Pancreas (tissue), 10 donors: ENCODE data around the gene DENND6B. TPM values are rescaled to one million over a fixed set of nuclear protein-coding genes. Genes with fewer than 3 reads are reported as not detected.
A peak's percentile ranks its signal among the peaks of the same experiment; 100 is the strongest.

Experiments used
- ATAC-seq, 4 donors: fragments of 200-7000 bp; cut with Tn5 transposase; one replicate each; pipeline versions ENCODE4 v1.8.0 to v1.9.1; 2020; ENCODE audit warnings: mild to moderate bottlenecking in 4 of 4, moderate library complexity in 4 of 4
- DNase-seq, 6 donors: peaks; one replicate each; pipeline ENCODE4 v3.0.0-alpha.2; 2020
- FAIRE-seq: peaks from 2 replicates; lab custom pipeline; 2012; peaks lifted over from hg19 to GRCh38; lab: Jason Lieb, UNC
- H3K27ac ChIP-seq, 4 donors: fragments of 200-600 bp; sonication (generic); 1 replicate in 3 of 4; 2 replicates in 1 of 4; pipeline versions ENCODE4 v1.5.0 to v1.8.0; 2020
- H3K27me3 ChIP-seq, 4 donors: fragments of 200-600 bp; one replicate each; pipeline ENCODE4 v1.8.0; 2021
- H3K36me3 ChIP-seq, 3 donors: fragments of 200-600 bp; sonication (generic) in 1 of 3; one replicate each; pipeline versions ENCODE4 v1.5.0 to v1.8.0; 2020 to 2021
- H3K4me1 ChIP-seq, 3 donors: fragments of 200-600 bp; one replicate each; pipeline ENCODE4 v1.8.0; 2021
- H3K4me3 ChIP-seq, 4 donors: fragments of 200-600 bp; sonication (generic) in 2 of 4; one replicate each; pipeline versions ENCODE4 v1.5.0 to v1.8.0; 2020 to 2021
- H3K9me3 ChIP-seq, 4 donors: fragments of 200-600 bp; one replicate each; pipeline ENCODE4 v1.8.0; 2021
- CTCF ChIP-seq, 4 donors: fragments of 200-600 bp; sonication (generic) in 3 of 4; IDR thresholded peaks; one replicate each; pipeline versions ENCODE4 v1.5.0 to v1.8.0; 2021; ENCODE audit warnings: antibody characterized with exemption in 4 of 4
- WGBS, 2 donors: extraction: QIAGEN DNeasy Blood & Tissue Kit; methylation state at CpG; one replicate each; pipeline ENCODE4 v1.1.7; 2013; 5-methylcytosine and 5-hydroxymethylcytosine counted together
- intact Hi-C, 3 donors: fragments of 100-400 bp; cut with DNase I; formaldehyde crosslinking; loops; one replicate each; pipeline versions ENCODE4 v1.11.1 to v1.14.2; 2022
- polyA plus RNA-seq, 2 donors: library from polyadenylated mRNA; stranded (reverse); fragments of 200-250 nt; gene quantifications; one replicate each; pipeline ENCODE4 v1.2.3, GENCODE V29; 2013
- total RNA-seq, 6 donors: library from RNA; stranded (reverse); fragmentation: NEBNext Ultra II Directional in 4 of 6; extraction: Animal tissue kit (Norgen Biotek cat#: 25700) in 4 of 6; gene quantifications; one replicate each; pipeline versions ENCODE4 v1.2.1 to v1.2.4, GENCODE V29; 2021 to 2023
- donor health status: healthy with polysubstance abuse.
- donor health status: DM: no; HTN: no; CAD: no; lungs with moderate emphysema.
- donor health status: DM: no; HTN: no; CAD: no.
- donor health status: control.
- donor health status: control.
- donor health status: Bipolar disorder and iron deficiency.
- donor health status: DM: yes; HTN: yes; CAD: no.
- donor health status: DM: no; HTN: no; CAD: no.
- donor health status: DM: no; HTN: no; CAD: no.
- donor health status: DM: yes; HTN: yes; CAD: no.

The DENND6B gene
- total and polyA plus RNA-seq, 8 donors = 4.3 to 25.3 (median 6.2) TPM

GRCh38 chr22:50307890-50308596 lies 18.8 kb downstream of the DENND6B start:
- intact Hi-C loops = no loop called here
- WGBS, 2 donors = 52 to 64% methylated on average over 11 to 19 of the region's 19 CpGs

GRCh38 chr22:50306753-50307749 lies 19.8 kb downstream of the DENND6B start, which contains the start of gene PLXNB2:
Gene PLXNB2 (minus strand): TSS chr22:50307646. CDS start chr22:50290584, 17,062 bp downstream.
- no peak for FAIRE-seq
- 0 to 1% methylated on average over 64 to 103 of the region's 105 CpGs for WGBS, 2 donors

More at GRCh38 chr22:50307890-50308596, 18.8 kb downstream of the DENND6B start:
- peak overlapping the region; percentile 26 to 64 (median 36) for H3K27ac ChIP-seq
- H3K4me3 ChIP-seq = no peak overlapping the region
- ATAC-seq (peak in 1 of 4 donors; percentile 0), DNase-seq (peak in 5 of 6 donors; percentile 40 to 87 (median 56)), FAIRE-seq (no peak)
- H3K36me3 ChIP-seq = no peaks in the 10 kb centered on the region
- no peaks in the 10 kb centered on the region for H3K9me3 ChIP-seq
- no peak for TF ChIP-seq CTCF (IDR thresholded peaks at IDR 0.05)
- no peaks in the 10 kb centered on the region for H3K27me3 ChIP-seq
- peaks cover 9 to 25% (median 10%) of the 10 kb centered on the region in 3 donors for H3K4me1 ChIP-seq

GRCh38 chr22:50305923-50306566 lies 20.8 kb downstream of the DENND6B start:
- TF ChIP-seq CTCF (IDR thresholded peaks at IDR 0.05) = no peak
- WGBS, 2 donors = 4% methylated on average over 21 of the region's 21 CpGs
- H3K4me3 ChIP-seq = peak overlapping the region; percentile 84 to 93 (median 88)
- H3K27me3 ChIP-seq = no peaks in the 10 kb centered on the region
- H3K4me1 ChIP-seq = peaks cover 9 to 41% (median 10%) of the 10 kb centered on the region in 3 donors
- no peaks in the 10 kb centered on the region for H3K36me3 ChIP-seq
- H3K27ac ChIP-seq = peak overlapping the region; percentile 78 to 88 (median 82)
- DNase-seq = peak; percentile 75 to 94 (median 88)
- FAIRE-seq = no peak
- intact Hi-C loops = no loop called here
- no peaks in the 10 kb centered on the region for H3K9me3 ChIP-seq
- ATAC-seq = peak; percentile 54 to 75 (median 71)

More at GRCh38 chr22:50306753-50307749, 19.8 kb downstream of the DENND6B start, which contains the start of gene PLXNB2:
- H3K27me3 ChIP-seq = no peaks in the 10 kb centered on the region
- TF ChIP-seq CTCF (IDR thresholded peaks at IDR 0.05) = no peak
- peak within 1 kb of the TSS; percentile 84 to 93 (median 88) for H3K4me3 ChIP-seq
- DNase-seq (peak; percentile 80 to 94 (median 88)), ATAC-seq (peak; percentile 55 to 76 (median 64))
- H3K27ac ChIP-seq = peak within 1 kb of the TSS; percentile 78 to 88 (median 82)
- H3K36me3 ChIP-seq = no peaks in the 10 kb centered on the region
- intact Hi-C loops = no loop called here
- no peaks in the 10 kb centered on the region for H3K9me3 ChIP-seq
- H3K4me1 ChIP-seq = peaks cover 9 to 35% (median 10%) of the 10 kb centered on the region in 3 donors

- Histone ChIP-seq H3K27ac (peak overlapping the region; percentile 78 to 88 (median 82)), H3K27me3 (no peaks in the 10 kb centered on the region), H3K4me3 (peak overlapping the region in 3 of 4 donors; percentile 88 to 93 (median 88)), H3K9me3 (no peaks in the 10 kb centered on the region), H3K4me1 (peaks cover 9 to 47% (median 14%) of the 10 kb centered on the region in 3 donors), H3K36me3 (no peaks in the 10 kb centered on the region)
- FAIRE-seq (no peak), ATAC-seq (peak in 3 of 4 donors; percentile 1 to 3 (median 2)), DNase-seq (peak in 1 of 6 donors; percentile 75)
- WGBS, 2 donors = 64 to 65% methylated on average over 14 of the region's 14 CpGs
- intact Hi-C loops = no loop called here
- TF ChIP-seq CTCF (IDR thresholded peaks at IDR 0.05) = no peak
Measured at GRCh38 chr22:50305393-50305922, 21.4 kb downstream of the DENND6B start.
